Pancreas (tissue), 10 donors: ENCODE results near the gene MINDY2. TPM values are rescaled to one million over a fixed set of nuclear protein-coding genes. Genes with fewer than 3 reads are reported as not detected.

Experiments
- ATAC-seq, 4 donors: fragments of 200-7000 bp; cut with Tn5 transposase; one replicate each; pipeline versions ENCODE4 v1.8.0 to v1.9.1; 2020; ENCODE audit warnings: mild to moderate bottlenecking in 4 of 4, moderate library complexity in 4 of 4
- DNase-seq, 6 donors: peaks; one replicate each; pipeline ENCODE4 v3.0.0-alpha.2; 2020
- FAIRE-seq: peaks from 2 replicates; lab custom pipeline; 2012; peaks lifted over from hg19 to GRCh38; lab: Jason Lieb, UNC
- H3K27ac ChIP-seq, 4 donors: fragments of 200-600 bp; sonication (generic); 1 replicate in 3 of 4; 2 replicates in 1 of 4; pipeline versions ENCODE4 v1.5.0 to v1.8.0; 2020
- H3K27me3 ChIP-seq, 4 donors: fragments of 200-600 bp; one replicate each; pipeline ENCODE4 v1.8.0; 2021
- H3K36me3 ChIP-seq, 3 donors: fragments of 200-600 bp; sonication (generic) in 1 of 3; one replicate each; pipeline versions ENCODE4 v1.5.0 to v1.8.0; 2020 to 2021
- H3K4me1 ChIP-seq, 3 donors: fragments of 200-600 bp; one replicate each; pipeline ENCODE4 v1.8.0; 2021
- H3K4me3 ChIP-seq, 4 donors: fragments of 200-600 bp; sonication (generic) in 2 of 4; one replicate each; pipeline versions ENCODE4 v1.5.0 to v1.8.0; 2020 to 2021
- H3K9me3 ChIP-seq, 4 donors: fragments of 200-600 bp; one replicate each; pipeline ENCODE4 v1.8.0; 2021
- WGBS, 2 donors: extraction: QIAGEN DNeasy Blood & Tissue Kit; methylation state at CpG; one replicate each; pipeline ENCODE4 v1.1.7; 2013; 5-methylcytosine and 5-hydroxymethylcytosine counted together
- intact Hi-C, 3 donors: fragments of 100-400 bp; cut with DNase I; formaldehyde crosslinking; loops; one replicate each; pipeline versions ENCODE4 v1.11.1 to v1.14.2; 2022
- polyA plus RNA-seq, 2 donors: library from polyadenylated mRNA; stranded (reverse); fragments of 200-250 nt; gene quantifications; one replicate each; pipeline ENCODE4 v1.2.3, GENCODE V29; 2013
- total RNA-seq, 6 donors: library from RNA; stranded (reverse); fragmentation: NEBNext Ultra II Directional in 4 of 6; extraction: Animal tissue kit (Norgen Biotek cat#: 25700) in 4 of 6; gene quantifications; one replicate each; pipeline versions ENCODE4 v1.2.1 to v1.2.4, GENCODE V29; 2021 to 2023
- TF ChIP-seq, protein P1 (sequence below), 4 donors: fragments of 200-600 bp; sonication (generic) in 3 of 4; IDR thresholded peaks; one replicate each; pipeline versions ENCODE4 v1.5.0 to v1.8.0; 2021; ENCODE audit warnings: antibody characterized with exemption in 4 of 4
- donor health status: healthy with polysubstance abuse.
- donor health status: DM: no; HTN: no; CAD: no; lungs with moderate emphysema.
- donor health status: DM: no; HTN: no; CAD: no.
- donor health status: control.
- donor health status: control.
- donor health status: Bipolar disorder and iron deficiency.
- donor health status: DM: yes; HTN: yes; CAD: no.
- donor health status: DM: no; HTN: no; CAD: no.
- donor health status: DM: no; HTN: no; CAD: no.
- donor health status: DM: yes; HTN: yes; CAD: no.

The MINDY2 gene
- 10 to 100 TPM in 1 of 6 donors, 1 to 10 TPM in 5; 5.1 to 11.6 (median 6.3) TPM for total RNA-seq
- polyA plus RNA-seq = 1 to 10 TPM; 2.8 to 2.9 TPM

DNA sequence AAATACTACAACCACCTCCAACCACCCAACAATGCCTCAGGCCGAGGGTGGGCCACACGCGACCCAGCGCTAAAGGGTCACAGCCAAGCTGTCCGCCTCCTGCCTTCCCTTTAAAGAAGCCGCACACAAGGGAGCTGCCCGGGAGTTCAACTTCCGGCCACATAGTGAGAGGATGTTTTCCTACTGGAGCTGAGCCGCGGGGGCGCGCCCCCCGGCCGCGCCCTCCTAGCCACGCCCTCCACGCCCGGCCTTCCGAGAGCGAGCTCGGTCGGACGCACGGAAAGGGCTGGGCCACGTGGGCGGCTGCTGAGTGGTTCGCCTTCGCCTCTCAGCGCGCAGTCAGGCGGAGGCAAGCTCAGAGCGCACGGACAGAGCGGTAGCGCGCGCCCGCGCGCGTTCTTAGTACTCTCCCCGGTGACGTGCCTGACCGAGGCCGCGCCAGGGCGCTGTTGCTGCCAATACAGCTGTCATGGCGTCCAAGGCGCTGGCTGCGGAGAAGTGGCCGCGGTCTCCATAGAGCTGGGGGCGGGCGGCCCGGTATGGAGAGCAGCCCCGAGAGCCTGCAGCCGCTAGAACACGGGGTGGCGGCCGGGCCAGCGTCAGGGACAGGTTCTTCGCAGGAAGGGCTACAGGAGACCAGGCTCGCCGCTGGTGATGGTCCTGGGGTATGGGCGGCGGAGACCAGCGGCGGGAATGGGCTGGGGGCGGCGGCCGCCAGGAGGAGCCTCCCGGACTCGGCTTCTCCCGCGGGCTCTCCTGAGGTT is at the start of gene MINDY2:
Gene MINDY2 (plus strand): TSS at position 446 of the 764 bp plus-strand sequence. CDS start 94 bp downstream, at position 540.
- peaks cover 5 to 34% (median 7%) of the 10 kb centered on the region in 3 donors for H3K4me1 ChIP-seq
- peak; percentile 93 to 98 (median 96) for ATAC-seq
- TF ChIP-seq, protein P1, sequence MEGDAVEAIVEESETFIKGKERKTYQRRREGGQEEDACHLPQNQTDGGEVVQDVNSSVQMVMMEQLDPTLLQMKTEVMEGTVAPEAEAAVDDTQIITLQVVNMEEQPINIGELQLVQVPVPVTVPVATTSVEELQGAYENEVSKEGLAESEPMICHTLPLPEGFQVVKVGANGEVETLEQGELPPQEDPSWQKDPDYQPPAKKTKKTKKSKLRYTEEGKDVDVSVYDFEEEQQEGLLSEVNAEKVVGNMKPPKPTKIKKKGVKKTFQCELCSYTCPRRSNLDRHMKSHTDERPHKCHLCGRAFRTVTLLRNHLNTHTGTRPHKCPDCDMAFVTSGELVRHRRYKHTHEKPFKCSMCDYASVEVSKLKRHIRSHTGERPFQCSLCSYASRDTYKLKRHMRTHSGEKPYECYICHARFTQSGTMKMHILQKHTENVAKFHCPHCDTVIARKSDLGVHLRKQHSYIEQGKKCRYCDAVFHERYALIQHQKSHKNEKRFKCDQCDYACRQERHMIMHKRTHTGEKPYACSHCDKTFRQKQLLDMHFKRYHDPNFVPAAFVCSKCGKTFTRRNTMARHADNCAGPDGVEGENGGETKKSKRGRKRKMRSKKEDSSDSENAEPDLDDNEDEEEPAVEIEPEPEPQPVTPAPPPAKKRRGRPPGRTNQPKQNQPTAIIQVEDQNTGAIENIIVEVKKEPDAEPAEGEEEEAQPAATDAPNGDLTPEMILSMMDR (IDR thresholded peaks at IDR 0.05) = no peak
- intact Hi-C loops = no loop called here
- H3K4me3 ChIP-seq = peak within 1 kb of the TSS; percentile 77 to 97 (median 94)
- peak; percentile 98 to 99 (median 98) for DNase-seq
- H3K36me3 ChIP-seq = no peaks in the 10 kb centered on the region
- FAIRE-seq = peak; percentile 51
- no peaks in the 10 kb centered on the region for H3K9me3 ChIP-seq
- 0% methylated on average over 70 to 75 of the region's 75 CpGs for WGBS, 2 donors
- no peaks in the 10 kb centered on the region for H3K27me3 ChIP-seq
- H3K27ac ChIP-seq = peak within 1 kb of the TSS; percentile 94 to 99 (median 96)

DNA sequence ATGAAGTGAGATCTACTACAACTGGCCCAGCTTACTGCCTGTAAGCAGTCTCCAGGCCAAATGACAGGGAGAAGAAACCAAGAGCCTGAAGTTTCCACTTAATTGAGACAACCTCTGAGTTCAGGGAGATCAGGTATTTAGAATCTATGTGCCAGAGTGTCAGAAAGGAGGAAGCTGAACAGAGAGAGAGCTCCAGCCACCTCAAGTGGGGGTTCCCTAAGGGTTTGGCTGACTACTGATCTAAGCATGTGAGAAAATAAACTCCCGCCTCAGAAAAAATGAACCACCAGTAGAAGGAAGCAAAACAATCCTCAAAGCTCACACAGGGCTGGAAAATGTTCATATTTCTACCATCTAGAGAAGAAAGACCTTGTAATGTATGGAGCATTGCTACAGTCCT is 46.6 kb upstream of the MINDY2 start:
- Histone ChIP-seq H3K27ac (no peak overlapping the region), H3K9me3 (no peaks in the 10 kb centered on the region), H3K27me3 (no peaks in the 10 kb centered on the region), H3K4me3 (no peak overlapping the region), H3K4me1 (no peaks in the 10 kb centered on the region), H3K36me3 (no peaks in the 10 kb centered on the region)
- FAIRE-seq (no peak), DNase-seq (no peak), ATAC-seq (peak in 3 of 4 donors; percentile 54 to 77 (median 65))
- TF ChIP-seq, protein P1 (IDR thresholded peaks at IDR 0.05) = no peak
- 70 to 76% methylated on average over 1 of the region's 1 CpG for WGBS, 2 donors
- intact Hi-C loops = loop anchor here in 1 of 3 donors (10.0 kb wide), 1 partner anchor 50 kb away; no protein-coding TSS in a partner anchor

- Histone ChIP-seq H3K4me3 (no peak overlapping the region), H3K4me1 (peaks cover 0 to 6% (median 0%) of the 10 kb centered on the region in 3 donors), H3K27me3 (no peaks in the 10 kb centered on the region), H3K9me3 (no peaks in the 10 kb centered on the region), H3K36me3 (no peaks in the 10 kb centered on the region), H3K27ac (no peak overlapping the region)
- no peak for FAIRE-seq
- intact Hi-C loops = loop anchor here in 1 of 3 donors (10.0 kb wide), 1 partner anchor 52 kb away; no protein-coding TSS in a partner anchor
- no peak for DNase-seq
- WGBS, 2 donors = 94 to 96% methylated on average over 12 of the region's 12 CpGs
- ATAC-seq = no peak
- TF ChIP-seq, protein P1 (IDR thresholded peaks at IDR 0.05) = no peak
Observed at GRCh38 chr15:58726867-58727266, 44.2 kb upstream of the MINDY2 start.

GRCh38 chr15:58731756-58732535 is 39.2 kb upstream of the MINDY2 start:
- H3K27me3 ChIP-seq = no peaks in the 10 kb centered on the region
- no peak for DNase-seq
- ATAC-seq = peak in 3 of 4 donors; percentile 44 to 80 (median 67)
- intact Hi-C loops = no loop called here
- no peak overlapping the region for H3K4me3 ChIP-seq
- H3K4me1 ChIP-seq = peaks cover 0 to 6% (median 4%) of the 10 kb centered on the region in 3 donors
- no peaks in the 10 kb centered on the region for H3K9me3 ChIP-seq
- 90 to 92% methylated on average over 5 of the region's 5 CpGs for WGBS, 2 donors
- H3K27ac ChIP-seq = peak overlapping the region in 1 of 4 donors; percentile 6
- no peak for FAIRE-seq
- TF ChIP-seq, protein P1 (IDR thresholded peaks at IDR 0.05) = no peak
- no peaks in the 10 kb centered on the region for H3K36me3 ChIP-seq
